Liver (tissue), 9 donors: ENCODE results near the gene LTBP2. TPM values are rescaled to one million over a fixed set of nuclear protein-coding genes. Genes with fewer than 3 reads are reported as not detected.

ENCODE experiments used
- DNase-seq: peaks from one replicate; pipeline ENCODE4 v3.0.0-alpha.2; 2017; ENCODE audit warnings: low spot score
- H3K27ac ChIP-seq, 2 donors: one replicate each; pipeline ENCODE4 v1.7.0; 2013; ENCODE audit warnings: inconsistent platforms in 2 of 2, low read length in 2 of 2, control low read depth in 1 of 2, low read depth in 1 of 2, mild to moderate bottlenecking in 1 of 2
- H3K27me3 ChIP-seq, 4 donors: one replicate each; pipeline versions ENCODE4 v1.6.1 to v1.7.0; 2013; ENCODE audit warnings: low read length in 3 of 4, inconsistent platforms in 1 of 4, mild to moderate bottlenecking in 1 of 4, moderate library complexity in 1 of 4; ENCODE audit not compliant: control insufficient read depth in 4 of 4, insufficient read depth in 4 of 4
- H3K36me3 ChIP-seq, 4 donors: one replicate each; pipeline versions ENCODE4 v1.6.1 to v1.7.0; 2013; ENCODE audit warnings: low read length in 3 of 4, mild to moderate bottlenecking in 3 of 4, low read depth in 1 of 4, moderate library complexity in 1 of 4; ENCODE audit not compliant: control insufficient read depth in 4 of 4, insufficient read depth in 3 of 4
- H3K4me1 ChIP-seq, 4 donors: one replicate each; pipeline versions ENCODE4 v1.6.1 to v1.7.0; 2013; ENCODE audit warnings: low read length in 3 of 4, mild to moderate bottlenecking in 3 of 4, moderate library complexity in 1 of 4; ENCODE audit not compliant: control insufficient read depth in 4 of 4, insufficient read depth in 4 of 4
- H3K4me3 ChIP-seq, 3 donors: one replicate each; pipeline versions ENCODE4 v1.6.1 to v1.7.0; 2013; ENCODE audit warnings: low read length in 3 of 3, control low read depth in 1 of 3, low read depth in 1 of 3, mild to moderate bottlenecking in 1 of 3
- H3K9ac ChIP-seq, 2 donors: one replicate each; pipeline ENCODE4 v1.7.0; 2013; ENCODE audit warnings: low read length in 2 of 2, mild to moderate bottlenecking in 2 of 2, moderate library complexity in 2 of 2, control low read depth in 1 of 2, low read depth in 1 of 2
- H3K9me3 ChIP-seq, 4 donors: one replicate each; pipeline versions ENCODE4 v1.6.1 to v1.7.0; 2013; ENCODE audit warnings: low read length in 3 of 4; ENCODE audit not compliant: control insufficient read depth in 4 of 4
- CTCF ChIP-seq: fragments of 150-350 bp; IDR thresholded peaks from 2 replicates; pipeline ENCODE4 v1.5.1; 2017; ENCODE audit warnings: improper control_type of control experiment, low read depth, low read length; ENCODE audit not compliant: missing input control
- FOXA2 ChIP-seq: IDR thresholded peaks from 2 replicates; pipeline ENCODE4 v1.6.1; 2016; ENCODE audit warnings: antibody characterized with exemption
- HNF4G ChIP-seq: IDR thresholded peaks from 2 replicates; pipeline ENCODE4 v1.6.1; 2016; ENCODE audit warnings: antibody characterized with exemption
- JUND ChIP-seq, 2 donors: IDR thresholded peaks; 2 replicates each; pipeline ENCODE4 v1.6.1; 2016; ENCODE audit warnings: antibody characterized with exemption in 2 of 2
- RAD21 ChIP-seq, 2 donors: IDR thresholded peaks; 2 replicates each; pipeline ENCODE4 v1.6.1; 2016; ENCODE audit warnings: antibody characterized with exemption in 2 of 2, mild to moderate bottlenecking in 2 of 2
- RXRA ChIP-seq, 2 donors: IDR thresholded peaks; 2 replicates each; pipeline ENCODE4 v1.6.1; 2017 to 2018; ENCODE audit warnings: antibody characterized with exemption in 2 of 2, mild to moderate bottlenecking in 1 of 2
- SP1 ChIP-seq: IDR thresholded peaks from 2 replicates; pipeline ENCODE4 v1.6.1; 2018; ENCODE audit warnings: antibody characterized with exemption, mild to moderate bottlenecking
- TAF1 ChIP-seq: conservative IDR thresholded peaks from 2 replicates; pipeline ENCODE4 v1.6.1; 2016; ENCODE audit warnings: antibody characterized with exemption, mild to moderate bottlenecking
- whole genome bisulfite sequencing: extraction: QIAGEN DNeasy Blood & Tissue Kit; methylation state at CpG from one replicate; pipeline ENCODE4 v1.1.7; 2013; 5-methylcytosine and 5-hydroxymethylcytosine counted together
- polyA plus RNA-seq, 2 donors: library from polyadenylated mRNA; stranded (reverse) in 1 of 2; unstranded in 1 of 2; fragments of 200-250 nt in 1 of 2; fragments of >200 nt in 1 of 2; fragmentation: Nextera tagmentation in 1 of 2; extraction: Ambion mirVana in 1 of 2; gene quantifications; one replicate each; pipeline versions ENCODE4 v1.2.1 to v1.2.3, GENCODE V29; 2013 to 2015
- total RNA-seq, 2 donors: library from RNA; depleted of rRNA; stranded (reverse); fragments of >200 nt; gene quantifications; one replicate each; pipeline ENCODE4 v1.2.3, GENCODE V29; 2014
- TF ChIP-seq, protein P1 (sequence below): IDR thresholded peaks from 2 replicates; pipeline ENCODE4 v1.6.1; 2016; ENCODE audit warnings: antibody characterized with exemption, mild to moderate bottlenecking
- TF ChIP-seq, protein P2 (sequence below): IDR thresholded peaks from 2 replicates; pipeline ENCODE4 v1.6.1; 2016; ENCODE audit warnings: antibody characterized with exemption
- donor health status: healthy.
- donor health status: healthy.
- donor health status: healthy.
- donor health status: healthy.
- donor health status: healthy.

The LTBP2 gene
- total and polyA plus RNA-seq, 4 donors: 0.24 to 1.3 (median 0.89) TPM

DNA sequence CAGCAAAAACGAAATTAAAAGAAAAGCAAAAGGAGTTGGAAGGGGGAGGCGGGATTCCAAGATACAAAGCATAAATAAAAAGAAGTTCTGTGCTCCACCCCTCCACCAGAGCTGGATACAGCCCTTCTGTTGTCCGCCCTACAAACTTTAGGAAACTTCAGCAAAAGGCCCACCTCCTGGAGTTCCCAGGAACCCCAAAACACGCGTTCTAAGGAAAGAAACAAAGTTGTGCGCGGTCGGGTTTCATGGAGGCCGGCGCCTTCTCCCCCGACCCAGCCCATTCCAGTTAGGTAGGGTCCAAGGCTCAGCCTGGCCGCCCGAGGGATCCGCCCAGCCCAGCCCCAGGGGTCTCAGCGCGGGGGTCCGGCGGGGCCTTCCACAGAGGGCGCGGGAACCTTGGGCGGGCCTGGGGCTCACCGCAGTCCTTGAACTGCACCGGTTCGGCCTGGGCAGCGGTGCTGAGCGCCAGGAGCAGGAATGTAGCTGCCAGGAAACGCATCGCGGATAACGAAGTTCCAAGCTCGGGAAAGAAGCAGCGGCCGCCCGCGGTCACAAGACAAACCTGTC is 119.2 kb downstream of the LTBP2 start, which contains the start of gene NPC2:
Gene NPC2, minus strand, starts transcription at position 530 of the 567 bp plus-strand sequence. Its CDS starts 31 bp downstream, at position 499.
- Histone ChIP-seq H3K4me1 (peaks cover 0 to 18% (median 15%) of the 10 kb centered on the region in 4 donors), H3K9ac (peak within 1 kb of the TSS; percentile 34 to 85), H3K27ac (peak within 1 kb of the TSS; percentile 90 to 91), H3K36me3 (no peaks in the 10 kb centered on the region), H3K27me3 (no peaks in the 10 kb centered on the region), H3K9me3 (no peaks in the 10 kb centered on the region), H3K4me3 (peak within 1 kb of the TSS; percentile 75 to 100 (median 87))
- no peak for TF ChIP-seq RXRA (IDR thresholded peaks at IDR 0.05)
- TF ChIP-seq, protein P1, sequence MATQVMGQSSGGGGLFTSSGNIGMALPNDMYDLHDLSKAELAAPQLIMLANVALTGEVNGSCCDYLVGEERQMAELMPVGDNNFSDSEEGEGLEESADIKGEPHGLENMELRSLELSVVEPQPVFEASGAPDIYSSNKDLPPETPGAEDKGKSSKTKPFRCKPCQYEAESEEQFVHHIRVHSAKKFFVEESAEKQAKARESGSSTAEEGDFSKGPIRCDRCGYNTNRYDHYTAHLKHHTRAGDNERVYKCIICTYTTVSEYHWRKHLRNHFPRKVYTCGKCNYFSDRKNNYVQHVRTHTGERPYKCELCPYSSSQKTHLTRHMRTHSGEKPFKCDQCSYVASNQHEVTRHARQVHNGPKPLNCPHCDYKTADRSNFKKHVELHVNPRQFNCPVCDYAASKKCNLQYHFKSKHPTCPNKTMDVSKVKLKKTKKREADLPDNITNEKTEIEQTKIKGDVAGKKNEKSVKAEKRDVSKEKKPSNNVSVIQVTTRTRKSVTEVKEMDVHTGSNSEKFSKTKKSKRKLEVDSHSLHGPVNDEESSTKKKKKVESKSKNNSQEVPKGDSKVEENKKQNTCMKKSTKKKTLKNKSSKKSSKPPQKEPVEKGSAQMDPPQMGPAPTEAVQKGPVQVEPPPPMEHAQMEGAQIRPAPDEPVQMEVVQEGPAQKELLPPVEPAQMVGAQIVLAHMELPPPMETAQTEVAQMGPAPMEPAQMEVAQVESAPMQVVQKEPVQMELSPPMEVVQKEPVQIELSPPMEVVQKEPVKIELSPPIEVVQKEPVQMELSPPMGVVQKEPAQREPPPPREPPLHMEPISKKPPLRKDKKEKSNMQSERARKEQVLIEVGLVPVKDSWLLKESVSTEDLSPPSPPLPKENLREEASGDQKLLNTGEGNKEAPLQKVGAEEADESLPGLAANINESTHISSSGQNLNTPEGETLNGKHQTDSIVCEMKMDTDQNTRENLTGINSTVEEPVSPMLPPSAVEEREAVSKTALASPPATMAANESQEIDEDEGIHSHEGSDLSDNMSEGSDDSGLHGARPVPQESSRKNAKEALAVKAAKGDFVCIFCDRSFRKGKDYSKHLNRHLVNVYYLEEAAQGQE: peak; percentile 28
- TF ChIP-seq JUND (IDR thresholded peaks at IDR 0.05): no peak
- no peak for TF ChIP-seq CTCF
- TF ChIP-seq FOXA2: no peak
- TF ChIP-seq TAF1: peak; percentile 42
- no peak for TF ChIP-seq SP1
- under 1% methylated on average over 35 of the region's 35 CpGs for WGBS
- DNase-seq: no peak

DNA sequence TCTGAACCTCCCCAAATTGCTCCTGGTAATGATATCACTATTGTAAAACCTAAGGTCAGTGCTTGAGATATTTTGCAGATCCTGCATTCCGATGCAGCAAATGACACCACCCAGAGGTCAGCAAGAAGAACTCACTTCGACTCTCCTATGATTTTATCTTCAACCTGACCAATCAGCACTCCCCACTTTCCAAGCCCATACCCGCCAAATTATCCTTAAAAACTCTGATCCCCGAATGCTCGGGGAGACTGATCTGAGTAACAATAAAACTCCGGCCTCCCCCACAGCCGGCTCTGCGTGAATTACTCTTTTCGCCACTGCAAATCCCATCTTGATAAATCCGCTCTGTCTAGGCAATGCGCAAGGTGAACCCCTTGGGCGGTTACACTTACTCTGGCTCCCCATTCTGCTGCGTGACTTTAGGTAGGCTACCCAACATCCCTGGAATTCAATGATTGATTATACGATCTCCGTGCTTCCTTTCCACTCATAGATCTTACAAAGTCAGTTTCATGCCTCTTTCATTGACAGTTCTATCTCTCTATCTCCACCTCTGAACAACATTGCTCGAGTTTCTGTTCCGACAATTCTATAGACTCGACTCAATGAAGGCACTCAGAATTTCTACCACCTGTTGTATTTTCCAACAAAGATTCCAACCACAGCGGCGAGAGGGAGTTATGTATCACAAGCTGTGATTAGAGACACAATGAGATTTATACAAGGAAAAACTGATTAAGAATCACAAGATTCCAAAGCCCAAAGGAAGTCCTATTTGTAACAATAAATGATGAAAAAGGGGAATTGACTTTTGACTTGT is 119.9 kb downstream of the LTBP2 start:
- TF ChIP-seq CTCF (peak; percentile 32), HNF4G (no peak), RAD21 (IDR thresholded peaks at IDR 0.05) (peak; percentile 56 to 67), SP1 (no peak), JUND (IDR thresholded peaks at IDR 0.05) (no peak), FOXA2 (no peak)
- TF ChIP-seq, protein P2, sequence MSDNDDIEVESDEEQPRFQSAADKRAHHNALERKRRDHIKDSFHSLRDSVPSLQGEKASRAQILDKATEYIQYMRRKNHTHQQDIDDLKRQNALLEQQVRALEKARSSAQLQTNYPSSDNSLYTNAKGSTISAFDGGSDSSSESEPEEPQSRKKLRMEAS: no peak
- H3K36me3 ChIP-seq: no peaks in the 10 kb centered on the region
- H3K27me3 ChIP-seq: no peaks in the 10 kb centered on the region
- 4% methylated on average over 20 of the region's 20 CpGs for WGBS
- H3K9me3 ChIP-seq: no peaks in the 10 kb centered on the region
- no peak for DNase-seq
- H3K4me3 ChIP-seq: peak overlapping the region; percentile 36 to 87 (median 83)
- peak overlapping the region in 1 of 2 donors; percentile 91 for H3K27ac ChIP-seq
- peaks cover 0 to 18% (median 15%) of the 10 kb centered on the region in 4 donors for H3K4me1 ChIP-seq
- peak overlapping the region; percentile 34 to 85 for H3K9ac ChIP-seq
